Limb (tissue), 2 donors: ENCODE results near the gene TRAPPC2B.
"Not testable (repeated sequence)": the region's sequence is repeated elsewhere in the genome, so short reads cannot be mapped to it uniquely, and the experiment has no call there.

Experiments
- DNase-seq, 2 donors: peaks; one replicate each; pipeline ENCODE4 v3.0.0-alpha.2; 2016; ENCODE audit errors: extremely low spot score in 2 of 2

TRAPPC2B gene

GRCh38 chr19:57374179-57374578, 10.8 kb downstream of the TRAPPC2B start:
- no peak for DNase-seq

DNA sequence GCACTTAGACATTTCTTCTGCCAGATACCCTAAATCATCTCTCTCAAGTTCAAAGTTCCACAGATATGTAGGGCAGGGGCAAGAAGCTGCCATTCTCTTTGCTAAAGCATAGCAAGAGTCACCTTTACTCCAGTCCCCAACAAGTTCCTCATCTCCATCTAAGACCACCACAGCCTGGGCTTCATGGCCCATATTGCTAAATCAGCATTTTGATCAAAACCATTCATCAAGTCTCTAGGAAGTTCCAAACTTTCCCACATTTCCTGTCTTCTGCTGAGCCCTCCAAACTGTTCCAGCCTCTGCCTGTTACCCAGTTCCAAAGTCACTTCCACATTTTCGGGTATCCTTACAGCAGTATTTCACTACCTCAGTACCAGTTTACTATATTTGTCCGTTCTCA, 11.3 kb downstream of the TRAPPC2B start:
- not testable (repeated sequence) for DNase-seq

- DNase-seq: no peak
These were observed 12.8 kb downstream of the TRAPPC2B start for GRCh38 chr19:57376151-57376550.

- no peak for DNase-seq
These were observed 14.3 kb downstream of the TRAPPC2B start for GRCh38 chr19:57377498-57378146.

DNA sequence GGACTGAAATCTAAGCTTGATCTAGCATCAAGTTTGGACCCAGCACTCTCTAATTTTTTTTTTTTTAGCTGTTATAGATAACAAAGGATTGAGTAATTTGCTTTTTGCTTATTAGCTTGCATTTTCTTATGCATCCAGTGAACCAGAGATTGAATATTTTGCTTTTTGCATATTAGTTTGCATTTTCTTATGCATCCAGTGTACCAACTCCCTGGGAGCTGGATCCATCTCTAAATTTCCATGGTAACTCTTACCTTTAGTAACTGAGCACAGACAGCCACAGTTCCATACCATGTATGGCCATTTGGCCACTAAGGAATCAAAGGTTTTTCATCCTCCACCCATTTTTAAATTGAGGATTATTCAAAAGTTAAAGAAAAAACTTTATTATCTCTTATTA, 17.6 kb downstream of the TRAPPC2B start:
- DNase-seq: no peak

DNA sequence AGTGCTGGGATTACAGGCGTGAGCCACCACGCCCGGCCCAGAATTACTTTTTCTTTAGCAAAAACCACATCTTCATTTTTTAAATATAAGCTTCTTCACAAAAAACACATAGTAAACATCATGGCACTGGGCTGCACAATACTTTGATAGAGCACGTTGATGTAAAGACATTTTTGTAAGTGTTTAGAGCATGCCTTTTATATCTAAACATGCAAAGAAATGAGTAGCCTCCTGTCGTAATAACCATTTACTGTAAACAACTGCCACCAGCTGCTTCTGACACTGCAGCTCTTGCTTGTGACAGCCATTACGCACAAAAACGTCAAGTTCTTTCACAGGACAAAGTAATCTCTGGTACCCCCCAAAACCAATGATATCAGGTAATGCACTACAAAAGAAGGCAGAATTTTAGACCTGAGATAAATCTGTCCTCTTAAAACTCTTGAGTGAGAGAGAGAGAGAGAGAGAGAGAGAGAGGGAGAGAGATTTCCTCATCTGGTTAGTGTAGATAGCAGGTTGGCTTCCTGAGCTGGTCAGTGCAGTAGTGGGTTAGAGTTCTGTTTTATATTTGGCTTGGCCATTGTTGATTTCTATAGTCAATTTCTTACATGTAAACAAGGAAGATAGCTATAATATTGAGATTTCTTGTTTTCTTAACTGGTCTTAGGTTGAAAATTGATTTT, 19.6 kb downstream of the TRAPPC2B start:
- no peak for DNase-seq

DNA sequence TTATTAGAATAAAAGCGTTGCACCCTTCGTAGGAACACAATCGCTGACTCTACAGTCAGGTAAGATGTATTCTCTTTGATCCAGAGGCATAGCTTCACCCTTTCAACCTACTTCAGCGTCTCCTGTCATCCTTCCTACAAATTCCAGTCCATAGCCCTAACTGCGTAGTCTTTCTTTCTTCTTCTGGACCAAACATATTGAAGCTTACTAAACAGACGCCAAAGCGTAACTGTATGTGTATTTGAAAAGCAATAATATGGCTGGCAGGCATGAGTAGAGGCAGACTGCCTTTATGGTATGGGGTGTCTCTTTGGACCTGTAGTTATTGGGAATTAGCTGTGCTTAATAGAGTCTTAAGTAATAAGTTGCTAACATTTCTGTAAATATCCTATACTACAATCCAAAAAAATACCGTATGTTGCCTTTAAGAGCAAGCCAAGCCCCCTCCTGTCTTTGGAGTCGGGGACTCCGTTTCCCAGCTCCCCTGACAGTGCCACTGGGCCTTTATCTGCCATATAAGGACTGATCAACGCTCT, 25.9 kb downstream of the TRAPPC2B start:
- no peak for DNase-seq

GRCh38 chr19:57389730-57390598, 26.6 kb downstream of the TRAPPC2B start, which contains the start of gene ZNF548:
Gene ZNF548, plus strand, starts transcription at chr19:57389854. Its CDS starts 246 bp downstream, at chr19:57390100.
- DNase-seq: peak; percentile 98 to 99

DNA sequence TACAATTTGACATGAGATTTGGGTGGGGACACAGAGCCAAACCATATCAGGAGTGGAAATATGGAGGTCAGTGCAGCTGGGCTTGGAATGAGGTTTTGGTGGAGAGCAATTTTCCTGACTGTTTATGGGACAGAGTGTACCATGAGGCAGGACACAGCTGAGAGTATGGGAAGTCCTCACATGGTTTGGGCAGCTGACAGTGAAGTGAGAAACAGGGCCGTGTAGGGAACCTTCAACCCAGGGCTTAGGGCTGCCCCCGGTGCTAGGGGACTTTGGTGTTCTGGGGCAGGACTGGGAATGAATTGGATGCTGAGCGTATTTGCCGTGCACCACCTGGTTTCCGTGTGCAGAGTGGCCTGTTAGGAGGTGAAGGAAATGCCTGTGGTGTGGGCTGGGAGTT, 32.4 kb downstream of the TRAPPC2B start:
- no peak for DNase-seq

DNA sequence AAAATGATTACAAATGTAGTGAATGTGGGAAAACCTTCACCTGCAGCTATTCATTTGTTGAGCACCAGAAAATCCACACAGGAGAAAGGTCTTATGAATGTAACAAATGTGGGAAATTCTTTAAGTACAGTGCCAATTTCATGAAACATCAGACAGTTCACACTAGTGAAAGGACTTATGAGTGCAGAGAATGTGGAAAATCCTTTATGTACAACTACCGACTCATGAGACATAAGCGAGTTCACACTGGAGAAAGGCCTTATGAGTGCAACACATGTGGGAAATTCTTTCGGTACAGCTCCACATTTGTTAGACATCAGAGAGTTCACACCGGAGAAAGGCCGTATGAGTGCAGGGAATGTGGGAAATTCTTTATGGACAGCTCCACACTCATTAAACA, 35.5 kb downstream of the TRAPPC2B start:
- DNase-seq: no peak

GRCh38 chr19:57403737-57404563, 40.6 kb downstream of the TRAPPC2B start:
- DNase-seq: no peak

- DNase-seq: peak; percentile 37 to 68
These were observed 43.3 kb downstream of the TRAPPC2B start for GRCh38 chr19:57406516-57407123.

DNA sequence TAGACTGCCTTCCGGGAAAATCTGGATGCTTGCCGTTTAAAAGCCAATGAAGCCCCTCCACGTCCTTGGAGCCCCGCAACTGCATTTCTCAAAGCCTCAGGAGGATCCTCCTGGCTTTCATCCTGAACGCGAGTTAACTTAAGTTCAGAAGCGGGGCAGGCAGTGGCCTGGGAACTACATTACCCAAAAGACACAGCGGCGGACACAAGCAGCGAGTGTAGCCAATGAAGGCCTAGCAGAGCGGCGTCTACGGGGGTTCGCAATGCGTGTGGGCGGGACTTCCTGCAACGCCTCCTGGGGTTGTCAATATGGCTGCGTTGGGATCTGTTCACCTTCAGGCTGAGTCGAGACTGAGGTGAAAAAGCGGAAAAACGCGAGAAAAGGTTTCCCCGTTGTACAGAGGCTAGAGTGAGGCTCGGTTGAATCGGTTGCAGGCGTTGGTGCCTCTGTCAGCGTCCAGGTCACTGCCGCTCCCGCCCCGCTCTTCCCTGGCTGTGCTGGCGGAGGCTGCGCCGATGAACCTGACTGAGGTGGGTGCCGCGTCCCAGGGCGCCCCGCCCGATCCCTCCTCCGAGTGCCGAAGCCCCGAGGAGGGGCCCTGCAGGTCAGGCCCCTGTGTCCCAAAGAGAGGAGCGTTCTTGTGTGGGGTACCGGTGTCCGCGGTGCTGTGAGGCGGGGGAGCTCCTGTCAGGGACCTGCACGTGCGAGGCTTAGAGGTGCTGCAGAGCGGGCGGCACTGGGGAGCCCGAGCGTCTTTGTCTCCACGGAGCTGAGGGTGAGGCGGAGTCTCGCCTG, 47.7 kb downstream of the TRAPPC2B start, which contains the start of gene ZNF17:
TSS of gene ZNF17 (plus strand) at position 285 of the 795 bp plus-strand sequence. CDS start 2,455 bp downstream, outside the sequence.
- peak; percentile 91 to 95 for DNase-seq
